HepG2 (cell line): ENCODE results near the gene HSPB2. TPM values are rescaled to one million over a fixed set of nuclear protein-coding genes. Genes with fewer than 3 reads are reported as not detected.

Experiments used
- ATAC-seq: fragments of 200-7000 bp; cut with Tn5 transposase; 3 replicates; pipeline ENCODE4 v1.9.1; 2020; ENCODE audit warnings: mild to moderate bottlenecking, moderate library complexity
- BruUV-seq: library from RNA; stranded (reverse); fragments of 400-500 nt; replicated peaks from 2 replicates; lab custom pipeline; 2021; lab: Mats Ljungman, UMichigan
- CTCF ChIA-PET: fragments of 300-600 bp; formaldehyde crosslinking; extraction: SDS; loops from one replicate; lab custom pipeline; 2021; ENCODE audit warnings: low total read pairs, inconsistent platforms, low intra/inter-chr PET ratio; lab: Yijun Ruan, JAX
- POLR2A ChIA-PET: fragments of 350-600 bp; sonication (Branson Sonifier 250); formaldehyde crosslinking; loops from one replicate; lab custom pipeline; 2020; ENCODE audit warnings: antibody characterized with exemption, inconsistent platforms; lab: Yijun Ruan, JAX
- DNase-seq: peaks from one replicate; pipeline ENCODE4 v3.0.0-alpha.2; 2015; ENCODE audit warnings: low spot score
- FAIRE-seq: peaks from 3 replicates; lab custom pipeline; 2011; peaks lifted over from hg19 to GRCh38; lab: Jason Lieb, UNC
- H2AFZ ChIP-seq: one replicate; pipeline ENCODE4 v1.6.1; 2011; ENCODE audit warnings: low read length, inconsistent platforms
- H3K27ac ChIP-seq: fragments of 300-600 bp; 3 replicates; pipeline ENCODE4 v1.8.0; 2011; ENCODE audit warnings: mixed run types, mild to moderate bottlenecking, mixed read lengths, low read length, inconsistent platforms; ENCODE audit not compliant: insufficient read depth; ENCODE audit errors: extremely low read length
- H3K27me3 ChIP-seq, 2 experiments: fragments of 200-600 bp in 1 of 2; 2 replicates in 1 of 2; 3 replicates in 1 of 2; pipeline versions ENCODE4 v1.6.0 to v1.8.0; 2011; ENCODE audit warnings: low read length in 2 of 2, mild to moderate bottlenecking in 2 of 2, moderate library complexity in 2 of 2, inconsistent platforms in 1 of 2; ENCODE audit not compliant: insufficient read depth in 2 of 2, control insufficient read depth in 1 of 2
- H3K36me3 ChIP-seq, 2 experiments: fragments of 200-600 bp in 1 of 2; replicated peaks in 1 of 2; 2 replicates in 1 of 2; 3 replicates in 1 of 2; pipeline versions ENCODE4 v1.5.1 to v1.8.0; 2011; ENCODE audit warnings: low read length in 2 of 2, inconsistent platforms in 1 of 2; ENCODE audit not compliant: insufficient read depth in 2 of 2, control insufficient read depth in 1 of 2
- H3K4me1 ChIP-seq: 2 replicates; pipeline ENCODE4 v1.5.1; 2012; ENCODE audit warnings: low read length, inconsistent platforms; ENCODE audit not compliant: insufficient read depth
- H3K4me2 ChIP-seq: 2 replicates; pipeline ENCODE4 v1.6.0; 2011; ENCODE audit warnings: low read depth, low read length, inconsistent platforms
- H3K4me3 ChIP-seq, 3 experiments: fragments of 200-600 bp in 1 of 3; sonication (generic), shearing (Covaris generic) in 1 of 3; replicated peaks in 1 of 3; 2 replicates each; pipeline ENCODE4 v1.5.1; 2011 to 2016; ENCODE audit warnings: low read length in 3 of 3, inconsistent platforms in 2 of 3, low read depth in 2 of 3, mild to moderate bottlenecking in 2 of 3, control low read depth in 1 of 3, mixed read lengths in 1 of 3; ENCODE audit not compliant: insufficient read depth in 1 of 3
- H3K79me2 ChIP-seq: one replicate; pipeline ENCODE4 v1.6.1; 2011; ENCODE audit warnings: low read length, inconsistent platforms; ENCODE audit not compliant: insufficient read depth
- H3K9ac ChIP-seq: 2 replicates; pipeline ENCODE4 v1.6.0; 2011; ENCODE audit warnings: mild to moderate bottlenecking, low read depth, low read length, inconsistent platforms; ENCODE audit not compliant: insufficient read depth
- H3K9me3 ChIP-seq: 2 replicates; pipeline ENCODE4 v1.5.1; 2012; ENCODE audit warnings: mild to moderate bottlenecking, low read length
- H4K20me1 ChIP-seq: 2 replicates; pipeline ENCODE4 v1.6.0; 2011; ENCODE audit warnings: inconsistent platforms, mild to moderate bottlenecking, low read length, moderate library complexity; ENCODE audit not compliant: insufficient read depth
- ATF7 ChIP-seq, 2 experiments: fragments of 450-650 bp in 1 of 2; sonication (generic) in 1 of 2; formaldehyde crosslinking in 1 of 2; IDR thresholded peaks; 2 replicates each; pipeline versions ENCODE4 v1.4.0 to v1.6.1; 2016 to 2020; ENCODE audit warnings: antibody characterized with exemption in 1 of 2, mild to moderate bottlenecking in 1 of 2, missing genetic modification reagents in 1 of 2
- CHCHD3 ChIP-seq: sonication (generic); formaldehyde crosslinking; IDR thresholded peaks from 2 replicates; pipeline ENCODE4 v1.8.0; 2022; ENCODE audit warnings: mild to moderate bottlenecking, missing genetic modification reagents, moderate library complexity
- HNF4G ChIP-seq, 2 experiments: sonication (generic) in 1 of 2; formaldehyde crosslinking in 1 of 2; IDR thresholded peaks; 2 replicates each; pipeline versions ENCODE4 v1.4.0 to v1.6.1; 2011 to 2020; ENCODE audit warnings: borderline replicate concordance in 2 of 2, low read depth in 2 of 2, mild to moderate bottlenecking in 2 of 2, low read length in 1 of 2, missing genetic modification reagents in 1 of 2, moderate library complexity in 1 of 2
- KAT2B ChIP-seq: fragments of 150-350 bp; IDR thresholded peaks from 2 replicates; pipeline ENCODE4 v1.6.1; 2014; ENCODE audit warnings: low read depth, low read length, borderline replicate concordance
- LCORL ChIP-seq, 2 experiments: fragments of 450-650 bp in 1 of 2; sonication (generic) in 1 of 2; formaldehyde crosslinking in 1 of 2; IDR thresholded peaks; 2 replicates each; pipeline versions ENCODE4 v1.5.0 to v1.6.1; 2017 to 2020; ENCODE audit warnings: antibody characterized with exemption in 1 of 2, missing genetic modification reagents in 1 of 2
- MEIS1 ChIP-seq: sonication (generic); formaldehyde crosslinking; IDR thresholded peaks from 2 replicates; pipeline ENCODE4 v1.9.0; 2021; ENCODE audit warnings: mild to moderate bottlenecking, missing genetic modification reagents, moderate library complexity, borderline replicate concordance
- PTBP1 ChIP-seq: fragments of 200-400 bp; formaldehyde crosslinking; IDR thresholded peaks from 2 replicates; pipeline ENCODE4 v1.6.1; 2018; ENCODE audit warnings: low read length, low read depth; ENCODE audit not compliant: poor library complexity, severe bottlenecking
- TAF15 ChIP-seq: fragments of 200-400 bp; formaldehyde crosslinking; IDR thresholded peaks from one replicate; pipeline ENCODE4 v1.6.1; 2018; ENCODE audit warnings: mild to moderate bottlenecking, low read depth, low read length; ENCODE audit not compliant: poor library complexity, severe bottlenecking
- YEATS4 ChIP-seq: sonication (generic); formaldehyde crosslinking; IDR thresholded peaks from 2 replicates; pipeline ENCODE4 v1.4.0; 2020; ENCODE audit warnings: missing genetic modification reagents, borderline replicate concordance
- ZNF652 ChIP-seq: IDR thresholded peaks from 2 replicates; pipeline ENCODE4 v1.6.1; 2016; ENCODE audit warnings: low read depth, borderline replicate concordance
- ZNF83 ChIP-seq: sonication (generic); formaldehyde crosslinking; IDR thresholded peaks from 2 replicates; pipeline ENCODE4 v1.4.0; 2020; ENCODE audit warnings: missing genetic modification reagents, mild to moderate bottlenecking, borderline replicate concordance
- ZSCAN25 ChIP-seq: sonication (generic); formaldehyde crosslinking; IDR thresholded peaks from 2 replicates; pipeline ENCODE4 v1.8.0; 2022; ENCODE audit warnings: mild to moderate bottlenecking, missing genetic modification reagents
- WGBS: methylation state at CpG from one replicate; pipeline ENCODE4 v1.1.6; 2017; ENCODE audit warnings: low lambda C conversion rate; 5-methylcytosine and 5-hydroxymethylcytosine counted together
- in situ Hi-C: cut with HindIII; loops from 2 replicates; pipeline ENCODE4 v1.10.0; 2017; ENCODE audit warnings: low pct_unique_long_range_greater_than_20kb; ENCODE audit not compliant: extremely low pct_ligation_motif_present
- intact Hi-C: fragments of 100-400 bp; cut with micrococcal nuclease; formaldehyde crosslinking; loops from one replicate; pipeline ENCODE4 v1.10.0; 2022; ENCODE audit not compliant: unreplicated experiment
- polyA plus RNA-seq, 8 experiments: library from polyadenylated mRNA; depleted of rRNA in 3 of 8; stranded (reverse) in 7 of 8; unstranded in 1 of 8; fragments of >200 nt; fragmentation: Illumina TruSeq in 4 of 8; extraction: Trizol in 4 of 8; gene quantifications; 2 replicates each; pipeline versions ENCODE4 v1.2.1 to v1.2.3, GENCODE V29; 2011 to 2016; ENCODE audit warnings: low read depth in 4 of 8, missing spikeins in 1 of 8, mixed read lengths in 1 of 8; ENCODE audit not compliant: insufficient read depth in 1 of 8
- total RNA-seq, 5 experiments: library from RNA; depleted of rRNA; stranded (reverse); fragments of >200 nt; fragmentation: Illumina TruSeq; extraction: Trizol; gene quantifications; 2 replicates each; pipeline ENCODE4 v1.2.3, GENCODE V29; 2016; ENCODE audit warnings: low read depth in 1 of 5
- TF ChIP-seq, protein P1 (sequence below): sonication (generic); formaldehyde crosslinking; IDR thresholded peaks from 2 replicates; pipeline ENCODE4 v1.5.1; 2020; ENCODE audit warnings: mild to moderate bottlenecking, missing genetic modification reagents, moderate library complexity
- TF ChIP-seq, protein P2 (sequence below): IDR thresholded peaks from 2 replicates; pipeline ENCODE4 v1.6.1; 2016; ENCODE audit warnings: low read depth, borderline replicate concordance

The HSPB2 gene
- total and polyA plus RNA-seq, 2 of the 13 experiments (the other 11 are each of a cell fraction or from before 2014, with no cell fraction given) = 0.04 TPM; not detected in 1

- Histone ChIP-seq H3K36me3 (no peaks in the 10 kb centered on the region), H2AFZ (no peak overlapping the region), H3K9me3 (no peaks in the 10 kb centered on the region), H3K4me1 (peaks cover 71% of the 10 kb centered on the region), H4K20me1 (no peaks in the 10 kb centered on the region), H3K4me2 (peak overlapping the region; percentile 73), H3K79me2 (no peaks in the 10 kb centered on the region), H3K4me3 (peak overlapping the region; percentile 32 to 60 (median 47); a peak in 5 of 6 replicates), H3K9ac (peak overlapping the region; percentile 64), H3K27me3 (no peaks in the 10 kb centered on the region), H3K27ac (peak overlapping the region; percentile 92)
- BruUV-seq = TSS peak; percentile 98
- ChIA-PET POLR2A (interaction anchor here (0.8 to 2.7 kb wide), 21 partner anchors 9 to 200 kb away, joined by 3 to 66 read pairs (median 5); partner anchors contain the start of genes ALG9, C11orf52, CFAP68 and CRYAB), CTCF (no interaction called here)
- ATAC-seq = peak; percentile 93
- WGBS = 4% methylated on average over 33 of the region's 47 CpGs
- FAIRE-seq = peak; percentile 58
- in situ Hi-C loops = loop anchor here (5.0 kb wide), 1 partner anchor 49 kb away; the partner anchor contains the start of genes CFAP68 and FDXACB1
- DNase-seq = peak; percentile 93
- intact Hi-C loops = loop anchor here (1.0 to 2.0 kb wide), 2 partner anchors 48 to 56 kb away; partner anchors contain the start of genes CFAP68 and FDXACB1
- TF ChIP-seq, protein P1, sequence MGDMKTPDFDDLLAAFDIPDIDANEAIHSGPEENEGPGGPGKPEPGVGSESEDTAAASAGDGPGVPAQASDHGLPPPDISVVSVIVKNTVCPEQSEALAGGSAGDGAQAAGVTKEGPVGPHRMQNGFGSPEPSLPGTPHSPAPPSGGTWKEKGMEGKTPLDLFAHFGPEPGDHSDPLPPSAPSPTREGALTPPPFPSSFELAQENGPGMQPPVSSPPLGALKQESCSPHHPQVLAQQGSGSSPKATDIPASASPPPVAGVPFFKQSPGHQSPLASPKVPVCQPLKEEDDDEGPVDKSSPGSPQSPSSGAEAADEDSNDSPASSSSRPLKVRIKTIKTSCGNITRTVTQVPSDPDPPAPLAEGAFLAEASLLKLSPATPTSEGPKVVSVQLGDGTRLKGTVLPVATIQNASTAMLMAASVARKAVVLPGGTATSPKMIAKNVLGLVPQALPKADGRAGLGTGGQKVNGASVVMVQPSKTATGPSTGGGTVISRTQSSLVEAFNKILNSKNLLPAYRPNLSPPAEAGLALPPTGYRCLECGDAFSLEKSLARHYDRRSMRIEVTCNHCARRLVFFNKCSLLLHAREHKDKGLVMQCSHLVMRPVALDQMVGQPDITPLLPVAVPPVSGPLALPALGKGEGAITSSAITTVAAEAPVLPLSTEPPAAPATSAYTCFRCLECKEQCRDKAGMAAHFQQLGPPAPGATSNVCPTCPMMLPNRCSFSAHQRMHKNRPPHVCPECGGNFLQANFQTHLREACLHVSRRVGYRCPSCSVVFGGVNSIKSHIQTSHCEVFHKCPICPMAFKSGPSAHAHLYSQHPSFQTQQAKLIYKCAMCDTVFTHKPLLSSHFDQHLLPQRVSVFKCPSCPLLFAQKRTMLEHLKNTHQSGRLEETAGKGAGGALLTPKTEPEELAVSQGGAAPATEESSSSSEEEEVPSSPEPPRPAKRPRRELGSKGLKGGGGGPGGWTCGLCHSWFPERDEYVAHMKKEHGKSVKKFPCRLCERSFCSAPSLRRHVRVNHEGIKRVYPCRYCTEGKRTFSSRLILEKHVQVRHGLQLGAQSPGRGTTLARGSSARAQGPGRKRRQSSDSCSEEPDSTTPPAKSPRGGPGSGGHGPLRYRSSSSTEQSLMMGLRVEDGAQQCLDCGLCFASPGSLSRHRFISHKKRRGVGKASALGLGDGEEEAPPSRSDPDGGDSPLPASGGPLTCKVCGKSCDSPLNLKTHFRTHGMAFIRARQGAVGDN (CRISPR knock-in tag) = peak; percentile 98
- TF ChIP-seq ZNF652 (CRISPR knock-in tag) = no peak
- TF ChIP-seq PTBP1 = no peak
- TF ChIP-seq YEATS4 = peak; percentile 78; the same call in 1 of the 2 replicates
- TF ChIP-seq ZSCAN25 (CRISPR knock-in tag) = no peak; the same call in 1 of the 2 replicates
- TF ChIP-seq LCORL (IDR thresholded peaks at IDR 0.05) = no peak
- TF ChIP-seq LCORL (CRISPR knock-in tag; IDR thresholded peaks at IDR 0.05) = peak; percentile 57
- no peak for TF ChIP-seq MEIS1 (CRISPR knock-in tag)
- TF ChIP-seq KAT2B = peak; percentile 19; the same call in 1 of the 2 replicates
- TF ChIP-seq, protein P2, sequence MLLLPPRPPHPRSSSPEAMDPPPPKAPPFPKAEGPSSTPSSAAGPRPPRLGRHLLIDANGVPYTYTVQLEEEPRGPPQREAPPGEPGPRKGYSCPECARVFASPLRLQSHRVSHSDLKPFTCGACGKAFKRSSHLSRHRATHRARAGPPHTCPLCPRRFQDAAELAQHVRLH (CRISPR knock-in tag) = 0 out of 2 replicates have a peak, but pooled peaks have one; percentile 58
- TF ChIP-seq ZNF83 (CRISPR knock-in tag) = no peak
- no peak for TF ChIP-seq ATF7 (IDR thresholded peaks at IDR 0.05)
- peak; percentile 36; the same call in 1 of the 2 replicates for TF ChIP-seq ATF7 (CRISPR knock-in tag; IDR thresholded peaks at IDR 0.05)
- no peak for TF ChIP-seq TAF15
- no peak for TF ChIP-seq CHCHD3 (CRISPR knock-in tag)
- TF ChIP-seq HNF4G (IDR thresholded peaks at IDR 0.05; ENCODE audit: borderline replicate concordance, low read depth, low read length) = peak; percentile 36; the same call in 1 of the 2 replicates
- peak; percentile 30; the same call in 1 of the 2 replicates for TF ChIP-seq HNF4G (CRISPR knock-in tag; IDR thresholded peaks at IDR 0.05; ENCODE audit: borderline replicate concordance, low read depth)
Observed at GRCh38 chr11:111926505-111927391, 14.2 kb downstream of the HSPB2 start.
